Measurements from ENCODE around the gene VKORC1. TPM values are rescaled to one million over a fixed set of nuclear protein-coding genes. Genes with fewer than 3 reads are reported as not detected.

VKORC1 gene
- polyA plus RNA-seq, 2 donors, result 18.5 to 39.2 TPM

DNA sequence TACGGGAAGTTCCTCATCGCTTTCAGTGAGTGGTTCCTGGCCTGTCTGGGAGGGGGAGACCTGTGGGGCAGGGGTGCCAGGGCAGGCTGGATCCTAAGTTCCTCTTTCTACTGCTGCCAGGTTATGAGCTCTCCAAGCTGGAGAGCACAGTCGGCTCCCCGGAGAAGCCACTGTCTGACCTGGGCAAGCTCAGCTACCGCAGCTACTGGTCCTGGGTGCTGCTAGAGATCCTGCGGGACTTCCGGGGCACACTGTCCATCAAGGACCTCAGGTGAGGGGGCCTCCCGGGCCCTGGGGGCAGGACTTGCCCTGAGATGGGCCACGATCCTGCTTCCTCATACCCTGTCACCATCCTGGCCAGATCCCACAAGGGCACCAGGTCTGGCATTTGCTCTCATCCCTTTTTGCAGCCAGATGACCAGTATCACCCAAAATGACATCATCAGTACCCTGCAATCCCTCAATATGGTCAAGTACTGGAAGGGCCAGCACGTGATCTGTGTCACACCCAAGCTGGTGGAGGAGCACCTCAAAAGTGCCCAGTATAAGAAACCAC lies 35.8 kb upstream of the VKORC1 start:
- H3K36me3 ChIP-seq (ENCODE audit: control insufficient read depth in 2 of 2, insufficient read depth in 2 of 2, low read length in 1 of 2), result peaks cover 6 to 40% of the 10 kb centered on the region in 2 donors
- no peaks in the 10 kb centered on the region for H3K27me3 ChIP-seq (ENCODE audit: control insufficient read depth in 1 of 2, insufficient read depth in 2 of 2, low read length in 2 of 2)
- 37 to 54% methylated on average over 10 of the region's 10 CpGs for whole genome bisulfite sequencing, 2 donors
- peaks cover 8 to 40% of the 10 kb centered on the region in 2 donors for H3K4me1 ChIP-seq (ENCODE audit: control insufficient read depth in 2 of 2, insufficient read depth in 2 of 2, low read length in 1 of 2)
- H3K9me3 ChIP-seq (ENCODE audit: control insufficient read depth in 2 of 2, insufficient read depth in 1 of 2, low read depth in 1 of 2, low read length in 1 of 2), result no peaks in the 10 kb centered on the region
- H3K27ac ChIP-seq (ENCODE audit: low read depth in 2 of 2, low read length in 1 of 2), result peak overlapping the region; percentile 92 to 93
- peak overlapping the region in 1 of 2 donors; percentile 9 for H3K4me3 ChIP-seq (ENCODE audit: low read depth in 1 of 2, low read length in 2 of 2)

- H3K27ac ChIP-seq (ENCODE audit: low read depth in 2 of 2, low read length in 1 of 2), result peak overlapping the region; percentile 92 to 93
- peaks cover 6 to 40% of the 10 kb centered on the region in 2 donors for H3K36me3 ChIP-seq (ENCODE audit: control insufficient read depth in 2 of 2, insufficient read depth in 2 of 2, low read length in 1 of 2)
- peaks cover 8 to 40% of the 10 kb centered on the region in 2 donors for H3K4me1 ChIP-seq (ENCODE audit: control insufficient read depth in 2 of 2, insufficient read depth in 2 of 2, low read length in 1 of 2)
- peak overlapping the region in 1 of 2 donors; percentile 9 for H3K4me3 ChIP-seq (ENCODE audit: low read depth in 1 of 2, low read length in 2 of 2)
- WGBS, 2 donors, result 37% methylated on average over 29 of the region's 29 CpGs
- H3K9me3 ChIP-seq (ENCODE audit: control insufficient read depth in 2 of 2, insufficient read depth in 1 of 2, low read depth in 1 of 2, low read length in 1 of 2), result no peaks in the 10 kb centered on the region
- no peaks in the 10 kb centered on the region for H3K27me3 ChIP-seq (ENCODE audit: control insufficient read depth in 1 of 2, insufficient read depth in 2 of 2, low read length in 2 of 2)
Measured at GRCh38 chr16:31129568-31130335, 35.2 kb upstream of the VKORC1 start.

DNA sequence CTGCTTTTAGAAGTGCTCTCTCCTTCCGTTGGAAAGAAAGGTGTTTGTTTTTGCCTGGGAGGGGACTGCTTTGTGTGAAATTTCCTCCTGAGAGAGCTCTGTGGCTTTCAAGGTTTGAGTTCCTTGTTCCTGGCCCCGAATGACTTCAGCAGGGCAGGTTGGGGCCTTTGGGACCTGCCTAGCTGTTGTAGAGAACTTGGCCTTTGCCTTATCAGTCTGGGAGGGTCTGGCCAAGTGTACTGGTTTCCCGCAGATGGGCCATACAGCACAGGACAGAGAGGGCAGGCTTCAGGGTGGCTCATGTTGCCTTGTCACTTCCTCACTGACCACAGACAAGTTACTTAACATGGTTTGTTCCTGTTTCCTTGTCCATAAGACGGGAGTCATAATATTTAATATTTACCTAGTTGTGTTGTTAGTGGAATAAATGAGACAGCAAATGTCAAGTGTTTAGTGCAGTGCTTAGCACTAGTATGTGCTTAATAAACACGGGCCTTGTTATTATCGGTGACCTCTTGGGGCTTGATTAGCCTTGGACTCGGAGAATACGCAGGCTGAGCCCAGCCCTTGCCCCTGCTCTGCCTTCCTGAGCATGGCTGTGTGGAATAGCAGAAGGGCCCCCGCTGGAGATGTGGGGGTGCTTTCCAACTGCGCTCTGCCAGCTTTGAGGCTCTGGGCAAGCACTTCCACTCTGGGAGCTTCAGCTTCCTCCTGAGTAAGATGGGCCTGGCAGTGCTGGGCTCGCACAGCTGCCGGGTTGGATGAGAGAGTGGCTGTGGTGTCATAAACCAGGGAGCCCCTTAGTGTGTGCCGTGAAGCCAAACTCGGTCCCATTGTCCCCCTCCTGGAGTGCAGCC lies 34.3 kb upstream of the VKORC1 start:
- H3K27ac ChIP-seq (ENCODE audit: low read depth in 2 of 2, low read length in 1 of 2), result peak overlapping the region; percentile 92 to 93
- H3K4me3 ChIP-seq (ENCODE audit: low read depth in 1 of 2, low read length in 2 of 2), result no peak overlapping the region
- no peaks in the 10 kb centered on the region for H3K9me3 ChIP-seq (ENCODE audit: control insufficient read depth in 2 of 2, insufficient read depth in 1 of 2, low read depth in 1 of 2, low read length in 1 of 2)
- no peaks in the 10 kb centered on the region for H3K27me3 ChIP-seq (ENCODE audit: control insufficient read depth in 1 of 2, insufficient read depth in 2 of 2, low read length in 2 of 2)
- peaks cover 6 to 40% of the 10 kb centered on the region in 2 donors for H3K36me3 ChIP-seq (ENCODE audit: control insufficient read depth in 2 of 2, insufficient read depth in 2 of 2, low read length in 1 of 2)
- H3K4me1 ChIP-seq (ENCODE audit: control insufficient read depth in 2 of 2, insufficient read depth in 2 of 2, low read length in 1 of 2), result peaks cover 8 to 37% of the 10 kb centered on the region in 2 donors
- 57 to 61% methylated on average over 14 of the region's 14 CpGs for WGBS, 2 donors

DNA sequence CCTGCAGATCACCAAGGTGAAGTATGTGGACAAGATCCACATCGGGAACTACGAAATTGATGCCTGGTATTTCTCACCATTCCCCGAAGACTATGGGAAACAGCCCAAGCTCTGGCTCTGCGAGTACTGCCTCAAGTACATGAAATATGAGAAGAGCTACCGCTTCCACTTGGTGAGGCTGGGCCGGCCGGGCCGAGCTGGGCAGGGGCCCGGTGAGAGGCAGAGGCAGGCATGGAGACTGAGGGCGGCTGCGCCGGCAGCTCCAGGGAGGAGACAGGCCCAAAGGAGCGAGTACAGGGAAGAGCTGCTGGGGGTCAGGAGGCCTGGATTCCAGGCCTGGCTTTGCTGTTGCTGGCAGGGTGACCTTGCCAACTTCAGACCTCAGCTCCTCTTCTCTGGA lies 32.6 kb upstream of the VKORC1 start:
- WGBS, 2 donors, result 91 to 92% methylated on average over 13 of the region's 13 CpGs
- peaks cover 8 to 24% of the 10 kb centered on the region in 2 donors for H3K4me1 ChIP-seq (ENCODE audit: control insufficient read depth in 2 of 2, insufficient read depth in 2 of 2, low read length in 1 of 2)
- peaks cover 6 to 26% of the 10 kb centered on the region in 2 donors for H3K36me3 ChIP-seq (ENCODE audit: control insufficient read depth in 2 of 2, insufficient read depth in 2 of 2, low read length in 1 of 2)
- peak overlapping the region in 1 of 2 donors; percentile 5 for H3K27ac ChIP-seq (ENCODE audit: low read depth in 2 of 2, low read length in 1 of 2)
- H3K4me3 ChIP-seq (ENCODE audit: low read depth in 1 of 2, low read length in 2 of 2), result no peak overlapping the region
- no peaks in the 10 kb centered on the region for H3K27me3 ChIP-seq (ENCODE audit: control insufficient read depth in 1 of 2, insufficient read depth in 2 of 2, low read length in 2 of 2)
- H3K9me3 ChIP-seq (ENCODE audit: control insufficient read depth in 2 of 2, insufficient read depth in 1 of 2, low read depth in 1 of 2, low read length in 1 of 2), result no peaks in the 10 kb centered on the region

- Histone ChIP-seq H3K36me3 (ENCODE audit: control insufficient read depth in 2 of 2, insufficient read depth in 2 of 2, low read length in 1 of 2) (peaks cover 10 to 14% of the 10 kb centered on the region in 2 donors), H3K4me1 (ENCODE audit: control insufficient read depth in 2 of 2, insufficient read depth in 2 of 2, low read length in 1 of 2) (peaks cover 4 to 15% of the 10 kb centered on the region in 2 donors), H3K27me3 (ENCODE audit: control insufficient read depth in 1 of 2, insufficient read depth in 2 of 2, low read length in 2 of 2) (no peaks in the 10 kb centered on the region), H3K4me3 (ENCODE audit: low read depth in 1 of 2, low read length in 2 of 2) (no peak overlapping the region), H3K27ac (ENCODE audit: low read depth in 2 of 2, low read length in 1 of 2) (no peak overlapping the region), H3K9me3 (ENCODE audit: control insufficient read depth in 2 of 2, insufficient read depth in 1 of 2, low read depth in 1 of 2, low read length in 1 of 2) (no peaks in the 10 kb centered on the region)
- 89 to 92% methylated on average over 3 of the region's 3 CpGs for WGBS, 2 donors
Measured at GRCh38 chr16:31125844-31126243, 31.2 kb upstream of the VKORC1 start.

- peaks cover 0 to 2% of the 10 kb centered on the region in 2 donors for H3K4me1 ChIP-seq (ENCODE audit: control insufficient read depth in 2 of 2, insufficient read depth in 2 of 2, low read length in 1 of 2)
- no peak overlapping the region for H3K27ac ChIP-seq (ENCODE audit: low read depth in 2 of 2, low read length in 1 of 2)
- no peaks in the 10 kb centered on the region for H3K27me3 ChIP-seq (ENCODE audit: control insufficient read depth in 1 of 2, insufficient read depth in 2 of 2, low read length in 2 of 2)
- H3K36me3 ChIP-seq (ENCODE audit: control insufficient read depth in 2 of 2, insufficient read depth in 2 of 2, low read length in 1 of 2), result peaks cover 8 to 12% of the 10 kb centered on the region in 2 donors
- H3K9me3 ChIP-seq (ENCODE audit: control insufficient read depth in 2 of 2, insufficient read depth in 1 of 2, low read depth in 1 of 2, low read length in 1 of 2), result no peaks in the 10 kb centered on the region
- 93 to 95% methylated on average over 16 of the region's 16 CpGs for WGBS, 2 donors
- no peak overlapping the region for H3K4me3 ChIP-seq (ENCODE audit: low read depth in 1 of 2, low read length in 2 of 2)
Measured at GRCh38 chr16:31120129-31120528, 25.5 kb upstream of the VKORC1 start.

- Histone ChIP-seq H3K4me1 (ENCODE audit: control insufficient read depth in 2 of 2, insufficient read depth in 2 of 2, low read length in 1 of 2) (peaks cover 0 to 2% of the 10 kb centered on the region in 2 donors), H3K4me3 (ENCODE audit: low read depth in 1 of 2, low read length in 2 of 2) (peak overlapping the region; percentile 52 to 58), H3K9me3 (ENCODE audit: control insufficient read depth in 2 of 2, insufficient read depth in 1 of 2, low read depth in 1 of 2, low read length in 1 of 2) (no peaks in the 10 kb centered on the region), H3K36me3 (ENCODE audit: control insufficient read depth in 2 of 2, insufficient read depth in 2 of 2, low read length in 1 of 2) (peaks cover 8 to 12% of the 10 kb centered on the region in 2 donors), H3K27me3 (ENCODE audit: control insufficient read depth in 1 of 2, insufficient read depth in 2 of 2, low read length in 2 of 2) (no peaks in the 10 kb centered on the region), H3K27ac (ENCODE audit: low read depth in 2 of 2, low read length in 1 of 2) (peak overlapping the region; percentile 92 to 96)
- whole genome bisulfite sequencing, 2 donors, result 47 to 50% methylated on average over 9 of the region's 9 CpGs
Measured at GRCh38 chr16:31118223-31119155, 23.9 kb upstream of the VKORC1 start.

GRCh38 chr16:31117384-31118222 lies 23.0 kb upstream of the VKORC1 start, which contains the start of gene KAT8:
Gene KAT8 (plus strand): TSS chr16:31117664. CDS start chr16:31117682, 18 bp downstream.
- WGBS, 2 donors, result 0 to 1% methylated on average over 64 to 68 of the region's 68 CpGs

More at GRCh38 chr16:31117384-31118222, 23.0 kb upstream of the VKORC1 start, which contains the start of gene KAT8:
- peak within 1 kb of the TSS; percentile 92 to 96 for H3K27ac ChIP-seq (ENCODE audit: low read depth in 2 of 2, low read length in 1 of 2)
- peak within 1 kb of the TSS; percentile 58 to 82 for H3K4me3 ChIP-seq (ENCODE audit: low read depth in 1 of 2, low read length in 2 of 2)
- H3K27me3 ChIP-seq (ENCODE audit: control insufficient read depth in 1 of 2, insufficient read depth in 2 of 2, low read length in 2 of 2), result no peaks in the 10 kb centered on the region
- no peaks in the 10 kb centered on the region for H3K9me3 ChIP-seq (ENCODE audit: control insufficient read depth in 2 of 2, insufficient read depth in 1 of 2, low read depth in 1 of 2, low read length in 1 of 2)
- peaks cover 8 to 12% of the 10 kb centered on the region in 2 donors for H3K36me3 ChIP-seq (ENCODE audit: control insufficient read depth in 2 of 2, insufficient read depth in 2 of 2, low read length in 1 of 2)
- H3K4me1 ChIP-seq (ENCODE audit: control insufficient read depth in 2 of 2, insufficient read depth in 2 of 2, low read length in 1 of 2), result peaks cover 0 to 4% of the 10 kb centered on the region in 2 donors

Data from esophagus (tissue), 2 donors.